Measurements from ENCODE around the gene TEDC1. TPM values are rescaled to one million over a fixed set of nuclear protein-coding genes. Genes with fewer than 3 reads are reported as not detected.
"Not testable (repeated sequence)": the region's sequence is repeated elsewhere in the genome, so short reads cannot be mapped to it uniquely, and the experiment has no call there.

TEDC1 gene
- total RNA-seq, 1 experiment from 2014 or later: 34.0 TPM

DNA sequence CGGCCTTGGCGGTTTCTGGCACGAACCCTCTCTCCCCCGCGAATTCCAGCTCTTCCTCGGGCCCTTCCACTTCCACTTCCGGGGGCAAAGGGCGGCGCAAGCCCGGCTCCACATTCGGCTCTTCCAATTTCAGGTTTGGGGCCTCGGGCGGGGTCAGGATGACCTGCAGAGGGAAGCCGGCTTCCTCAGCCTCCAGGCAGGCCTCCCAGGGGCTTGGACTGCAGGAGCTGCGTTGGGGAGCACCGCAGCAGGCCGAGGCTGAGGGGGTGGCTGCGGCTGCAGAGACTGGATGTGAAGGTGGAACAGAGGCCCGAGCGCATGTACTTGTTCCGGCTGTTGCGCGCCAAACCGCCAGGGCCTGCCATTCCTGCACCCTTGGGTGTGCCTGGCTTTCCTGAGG is 56.0 kb downstream of the TEDC1 start:
- H3K36me3 ChIP-seq (ENCODE audit: insufficient read depth, low read length, poor library complexity, severe bottlenecking); CTCF ChIA-PET; H3K4me3 ChIP-seq (ENCODE audit: low read depth, low read length, poor library complexity, severe bottlenecking); H3K9me3 ChIP-seq (ENCODE audit: low read depth, low read length, poor library complexity, severe bottlenecking); POLR2A ChIA-PET (ENCODE audit: low non-redundant PET); H3K27ac ChIP-seq (ENCODE audit: low read depth, low read length, poor library complexity, severe bottlenecking); DNase-seq (ENCODE audit: low spot score); H3K27me3 ChIP-seq (replicated peaks; ENCODE audit: insufficient read depth, low read depth, low read length, poor library complexity); H3K4me1 ChIP-seq (ENCODE audit: insufficient read depth, low read length, poor library complexity, severe bottlenecking); BruUV-seq (replicated peaks): not testable (repeated sequence)
- intact Hi-C loops (cut with micrococcal nuclease; ENCODE audit: unreplicated experiment): loop anchor here (10.0 kb wide), 2 partner anchors 398 to 468 kb away; no protein-coding TSS in a partner anchor

DNA sequence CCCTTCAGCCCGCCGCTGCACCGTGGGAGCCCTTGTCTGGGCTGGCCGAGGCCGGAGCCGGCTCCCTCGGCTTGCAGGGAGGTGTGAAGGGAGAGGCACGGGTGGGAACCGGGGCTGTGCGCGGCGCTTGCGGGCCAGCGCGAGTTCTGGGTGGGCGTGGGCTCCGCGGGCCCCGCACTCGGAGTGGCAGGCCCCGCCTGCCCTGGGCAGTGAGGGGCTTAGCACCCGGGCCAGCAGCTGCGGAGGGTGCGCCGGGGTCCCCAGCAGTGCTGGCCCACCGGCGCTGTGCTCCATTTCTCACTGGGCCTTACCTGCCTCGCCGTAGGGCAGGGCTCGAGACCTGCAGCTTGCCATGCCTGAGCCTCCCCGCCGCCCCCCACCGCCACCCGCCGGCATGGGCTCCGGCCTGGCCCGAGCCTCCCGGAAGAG is 56.7 kb downstream of the TEDC1 start:
- no peak for TF ChIP-seq EZH2 (IDR thresholded peaks at IDR 0.05; ENCODE audit: borderline replicate concordance, low read depth, low read length, poor library complexity, severe bottlenecking)
- TF ChIP-seq, protein P1, sequence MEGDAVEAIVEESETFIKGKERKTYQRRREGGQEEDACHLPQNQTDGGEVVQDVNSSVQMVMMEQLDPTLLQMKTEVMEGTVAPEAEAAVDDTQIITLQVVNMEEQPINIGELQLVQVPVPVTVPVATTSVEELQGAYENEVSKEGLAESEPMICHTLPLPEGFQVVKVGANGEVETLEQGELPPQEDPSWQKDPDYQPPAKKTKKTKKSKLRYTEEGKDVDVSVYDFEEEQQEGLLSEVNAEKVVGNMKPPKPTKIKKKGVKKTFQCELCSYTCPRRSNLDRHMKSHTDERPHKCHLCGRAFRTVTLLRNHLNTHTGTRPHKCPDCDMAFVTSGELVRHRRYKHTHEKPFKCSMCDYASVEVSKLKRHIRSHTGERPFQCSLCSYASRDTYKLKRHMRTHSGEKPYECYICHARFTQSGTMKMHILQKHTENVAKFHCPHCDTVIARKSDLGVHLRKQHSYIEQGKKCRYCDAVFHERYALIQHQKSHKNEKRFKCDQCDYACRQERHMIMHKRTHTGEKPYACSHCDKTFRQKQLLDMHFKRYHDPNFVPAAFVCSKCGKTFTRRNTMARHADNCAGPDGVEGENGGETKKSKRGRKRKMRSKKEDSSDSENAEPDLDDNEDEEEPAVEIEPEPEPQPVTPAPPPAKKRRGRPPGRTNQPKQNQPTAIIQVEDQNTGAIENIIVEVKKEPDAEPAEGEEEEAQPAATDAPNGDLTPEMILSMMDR (conservative IDR thresholded peaks at IDR 0.05; ENCODE audit: low read depth, low read length): no peak
- POLR2A ChIA-PET (ENCODE audit: low non-redundant PET): no interaction called here
- H3K36me3 ChIP-seq (ENCODE audit: insufficient read depth, low read length, poor library complexity, severe bottlenecking): no peaks in the 10 kb centered on the region
- no TSS peak for BruUV-seq (replicated peaks)
- H3K27me3 ChIP-seq (replicated peaks; ENCODE audit: insufficient read depth, low read depth, low read length, poor library complexity): no peaks in the 10 kb centered on the region
- intact Hi-C loops (cut with micrococcal nuclease; ENCODE audit: unreplicated experiment): loop anchor here (10.0 kb wide), 2 partner anchors 397 to 467 kb away; no protein-coding TSS in a partner anchor
- no peak for DNase-seq (ENCODE audit: low spot score)
- H3K9me3 ChIP-seq (ENCODE audit: low read depth, low read length, poor library complexity, severe bottlenecking): peaks cover 5% of the 10 kb centered on the region
- H3K4me3 ChIP-seq (ENCODE audit: low read depth, low read length, poor library complexity, severe bottlenecking): no peak overlapping the region
- no peaks in the 10 kb centered on the region for H3K4me1 ChIP-seq (ENCODE audit: insufficient read depth, low read length, poor library complexity, severe bottlenecking)
- CTCF ChIA-PET: no interaction called here
- no peak overlapping the region for H3K27ac ChIP-seq (ENCODE audit: low read depth, low read length, poor library complexity, severe bottlenecking)

Other genes starting within 250 kb of the TEDC1 start
- 39.5 and 39.9 TPM in 2 replicates for gene BTBD6, start 242.7 kb upstream of the TEDC1 start, total RNA-seq (2021)
- gene BRF1, start 190.2 kb upstream of the TEDC1 start, total RNA-seq (2021): 41.8 and 48.0 TPM in 2 replicates
- gene PACS2, start 176.5 kb upstream of the TEDC1 start, total RNA-seq (2021): 52.5 and 63.4 TPM in 2 replicates
- 2.1 and 2.7 TPM in 2 replicates for gene TEX22, start 92.7 kb upstream of the TEDC1 start, total RNA-seq (2021)
- 238 and 250 TPM in 2 replicates for gene MTA1, start 71.4 kb upstream of the TEDC1 start, total RNA-seq (2021)
- gene CRIP2, start 16.4 kb upstream of the TEDC1 start, total RNA-seq (2021): 154 and 192 TPM in 2 replicates
- 42.4 and 47.7 TPM in 2 replicates for gene CRIP1, start 4.4 kb upstream of the TEDC1 start, total RNA-seq (2021)
- gene TMEM121, start 35.3 kb downstream of the TEDC1 start, total RNA-seq (2021): 3.1 and 4.7 TPM in 2 replicates